Right lobe of liver (tissue), 6 donors: Measurements from ENCODE around the gene CDH4. TPM values are rescaled to one million over a fixed set of nuclear protein-coding genes. Genes with fewer than 3 reads are reported as not detected.

ENCODE experiments used
- ATAC-seq, 4 donors: fragments of 200-7000 bp; cut with Tn5 transposase; one replicate each; pipeline ENCODE4 v1.9.1; 2020; ENCODE audit warnings: mild to moderate bottlenecking in 4 of 4, moderate library complexity in 4 of 4
- DNase-seq, 3 donors: peaks; one replicate each; pipeline ENCODE4 v3.0.0-alpha.2; 2020
- H3K27ac ChIP-seq, 3 donors: fragments of 200-600 bp; one replicate each; pipeline ENCODE4 v1.8.0; 2022
- H3K27me3 ChIP-seq, 2 donors: fragments of 200-600 bp; one replicate each; pipeline ENCODE4 v1.8.0; 2022
- H3K36me3 ChIP-seq, 4 donors: fragments of 200-600 bp; sonication (generic) in 1 of 4; one replicate each; pipeline versions ENCODE4 v1.5.1 to v1.8.0; 2017 to 2022; ENCODE audit warnings: control low read depth in 1 of 4
- H3K4me1 ChIP-seq, 4 donors: fragments of 200-600 bp; sonication (generic) in 1 of 4; one replicate each; pipeline versions ENCODE4 v1.5.1 to v1.8.0; 2017 to 2022; ENCODE audit warnings: control low read depth in 1 of 4
- H3K4me3 ChIP-seq, 3 donors: fragments of 200-600 bp; one replicate each; pipeline ENCODE4 v1.8.0; 2022
- H3K9me3 ChIP-seq, 4 donors: fragments of 200-600 bp; sonication (generic) in 1 of 4; one replicate each; pipeline versions ENCODE4 v1.5.1 to v1.8.0; 2017 to 2022; ENCODE audit warnings: control low read depth in 1 of 4
- CTCF ChIP-seq, 4 donors: fragments of 200-600 bp in 3 of 4; fragments of 450-650 bp in 1 of 4; IDR thresholded peaks; one replicate each; pipeline versions ENCODE4 v1.5.1 to v1.8.0; 2016 to 2022; ENCODE audit warnings: antibody characterized with exemption in 4 of 4, mild to moderate bottlenecking in 2 of 4
- POLR2A ChIP-seq: fragments of 450-650 bp; IDR thresholded peaks from one replicate; pipeline ENCODE4 v1.6.1; 2017; ENCODE audit warnings: antibody characterized with exemption, mild to moderate bottlenecking
- WGBS: methylation state at CpG from one replicate; pipeline ENCODE4 v1.1.6; 2018; ENCODE audit warnings: low coverage, low lambda C conversion rate; ENCODE audit not compliant: insufficient coverage; ENCODE audit errors: missing lambda C conversion rate; 5-methylcytosine and 5-hydroxymethylcytosine counted together
- intact Hi-C, 2 donors: fragments of 100-400 bp; cut with DNase I; formaldehyde crosslinking; loops; one replicate each; pipeline versions ENCODE4 v1.11.2 to v1.14.1; 2022
- total RNA-seq, 6 experiments: library from RNA; depleted of rRNA in 2 of 6; stranded (reverse); fragments of >200 nt in 2 of 6; fragmentation: NEBNext Ultra II Directional in 3 of 6; extraction: Animal tissue kit (Norgen Biotek cat#: 25700) in 3 of 6; gene quantifications; one replicate each; pipeline versions ENCODE4 v1.1.0 to v1.2.4, GENCODE V29; 2016 to 2023
- donor health status: DM: no; HTN: yes; CAD: no.
- donor health status: DM: no; HTN: no; CAD: no.
- donor health status: DM: no; HTN: no; CAD: no.
- donor health status: DM: no; HTN: yes; CAD: no.
- donor health status: DM: no; HTN: yes; CAD: no.

Gene CDH4
- total RNA-seq, 6 experiments from 2014 or later, result 0.02 to 0.14 (median 0.09) TPM; not detected in 3

GRCh38 chr20:61347443-61347842 lies 95.4 kb downstream of the CDH4 start:
- Histone ChIP-seq H3K4me3 (no peak overlapping the region), H3K4me1 (no peaks in the 10 kb centered on the region), H3K27me3 (no peaks in the 10 kb centered on the region), H3K36me3 (no peaks in the 10 kb centered on the region), H3K9me3 (no peaks in the 10 kb centered on the region), H3K27ac (no peak overlapping the region)
- 74% methylated on average over 13 of the region's 13 CpGs for WGBS
- ATAC-seq, result no peak
- intact Hi-C loops, result no loop called here
- TF ChIP-seq POLR2A, result no peak
- no peak for TF ChIP-seq CTCF (IDR thresholded peaks at IDR 0.05)
- no peak for DNase-seq

- H3K27ac ChIP-seq, result no peak overlapping the region
- DNase-seq (no peak), ATAC-seq (no peak)
- intact Hi-C loops, result no loop called here
- no peaks in the 10 kb centered on the region for H3K36me3 ChIP-seq
- WGBS, result 74% methylated on average over 9 of the region's 21 CpGs
- H3K4me1 ChIP-seq, result no peaks in the 10 kb centered on the region
- H3K27me3 ChIP-seq, result no peaks in the 10 kb centered on the region
- H3K4me3 ChIP-seq, result no peak overlapping the region
- TF ChIP-seq POLR2A, result no peak
- TF ChIP-seq CTCF (IDR thresholded peaks at IDR 0.05), result no peak
- no peaks in the 10 kb centered on the region for H3K9me3 ChIP-seq
Measured at GRCh38 chr20:61349447-61350165, 97.5 kb downstream of the CDH4 start.

- no peaks in the 10 kb centered on the region for H3K36me3 ChIP-seq
- DNase-seq (no peak), ATAC-seq (no peak)
- no peaks in the 10 kb centered on the region for H3K9me3 ChIP-seq
- intact Hi-C loops, result no loop called here
- H3K27ac ChIP-seq, result no peak overlapping the region
- no peak for TF ChIP-seq CTCF (IDR thresholded peaks at IDR 0.05)
- no peak for TF ChIP-seq POLR2A
- no peaks in the 10 kb centered on the region for H3K4me1 ChIP-seq
- WGBS, result 69% methylated on average over 6 of the region's 14 CpGs
- no peak overlapping the region for H3K4me3 ChIP-seq
- H3K27me3 ChIP-seq, result no peaks in the 10 kb centered on the region
Measured at GRCh38 chr20:61350500-61351250, 98.6 kb downstream of the CDH4 start.

- DNase-seq (no peak), ATAC-seq (no peak)
- intact Hi-C loops, result no loop called here
- Histone ChIP-seq H3K36me3 (no peaks in the 10 kb centered on the region), H3K27me3 (no peaks in the 10 kb centered on the region), H3K9me3 (no peaks in the 10 kb centered on the region), H3K4me1 (no peaks in the 10 kb centered on the region), H3K27ac (no peak overlapping the region), H3K4me3 (no peak overlapping the region)
- TF ChIP-seq CTCF (IDR thresholded peaks at IDR 0.05), result no peak
- no peak for TF ChIP-seq POLR2A
- WGBS, result 12% methylated on average over 28 of the region's 33 CpGs
Measured at GRCh38 chr20:61352346-61353260, 100.5 kb downstream of the CDH4 start.
